ENCODE data around the gene OXTR.

The OXTR gene

GRCh38 chr3:8713901-8714759 lies 55.3 kb downstream of the OXTR start:
- DNase-seq (ENCODE audit: low read depth in 1 of 2, low spot score in 1 of 2) = no peak

GRCh38 chr3:8712908-8713255 lies 56.5 kb downstream of the OXTR start:
- no peak for DNase-seq (ENCODE audit: low read depth in 1 of 2, low spot score in 1 of 2)

GRCh38 chr3:8712045-8712907 lies 57.1 kb downstream of the OXTR start:
- no peak for DNase-seq (ENCODE audit: low read depth in 1 of 2, low spot score in 1 of 2)

- no peak for DNase-seq (ENCODE audit: low read depth in 1 of 2, low spot score in 1 of 2)
Measured at GRCh38 chr3:8709801-8710507, 59.5 kb downstream of the OXTR start.

GRCh38 chr3:8709287-8709686 lies 60.1 kb downstream of the OXTR start:
- DNase-seq (ENCODE audit: low read depth in 1 of 2, low spot score in 1 of 2) = no peak

- DNase-seq (ENCODE audit: low read depth in 1 of 2, low spot score in 1 of 2) = no peak
Measured at GRCh38 chr3:8705575-8705974, 63.8 kb downstream of the OXTR start.

- DNase-seq (ENCODE audit: low read depth in 1 of 2, low spot score in 1 of 2) = no peak
Measured at GRCh38 chr3:8702560-8702959, 66.9 kb downstream of the OXTR start.
